Measurements from ENCODE around the gene PLPPR4. TPM values are rescaled to one million over a fixed set of nuclear protein-coding genes. Genes with fewer than 3 reads are reported as not detected.

Gene PLPPR4
- total RNA-seq, 4 donors from 2014 or later = 1.8 to 7.2 (median 3.4) TPM

DNA sequence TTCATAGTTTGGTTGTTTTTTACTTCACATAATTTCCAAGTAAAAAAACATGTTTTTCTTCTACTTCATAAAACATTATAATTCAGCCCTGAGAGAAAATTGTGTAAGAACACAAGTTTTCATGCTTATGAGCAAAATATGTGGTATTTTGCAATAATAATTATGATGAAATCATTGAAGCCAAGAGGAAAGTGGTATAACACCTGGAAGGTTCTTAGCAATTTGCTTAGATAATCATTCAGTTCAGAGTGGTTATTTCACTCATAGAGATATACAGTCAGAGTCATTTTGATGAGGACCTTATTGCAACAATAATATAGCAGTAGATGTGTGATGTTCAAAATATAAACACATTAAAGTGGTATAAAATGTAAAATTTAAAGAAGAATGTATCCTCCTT is 94.5 kb downstream of the PLPPR4 start:
- Histone ChIP-seq H3K27ac (no peak overlapping the region), H3K27me3 (no peaks in the 10 kb centered on the region), H3K9me3 (no peaks in the 10 kb centered on the region), H3K4me3 (no peak overlapping the region), H3K4me1 (no peaks in the 10 kb centered on the region), H3K36me3 (no peaks in the 10 kb centered on the region)
- DNase-seq (ENCODE audit: low spot score in 2 of 2) = no peak
- no peak for TF ChIP-seq POLR2A (IDR thresholded peaks at IDR 0.05)

Measured in suprapubic skin (tissue), 4 donors.